SJSA1 (cell line): Measurements from ENCODE around the gene GNB1. TPM values are rescaled to one million over a fixed set of nuclear protein-coding genes. Genes with fewer than 3 reads are reported as not detected.

Experiments used
- DNase-seq, 2 experiments: peaks; one replicate each; pipeline ENCODE4 v3.0.0-alpha.2; 2015 to 2020; ENCODE audit warnings: low spot score in 2 of 2, low read depth in 1 of 2
- H3K27ac ChIP-seq: fragments of 250-450 bp; sonication (Bioruptor Pico); 2 replicates; pipeline ENCODE4 v1.5.1; 2020; ENCODE audit warnings: mild to moderate bottlenecking, moderate library complexity
- H3K27me3 ChIP-seq: fragments of 250-450 bp; sonication (Bioruptor Pico); replicated peaks from 2 replicates; pipeline ENCODE4 v1.5.1; 2020; ENCODE audit warnings: mild to moderate bottlenecking, moderate library complexity
- H3K36me3 ChIP-seq: fragments of 250-450 bp; sonication (Bioruptor Pico); 2 replicates; pipeline ENCODE4 v1.5.1; 2020; ENCODE audit warnings: mild to moderate bottlenecking
- H3K4me1 ChIP-seq: fragments of 250-450 bp; sonication (Bioruptor Pico); replicated peaks from 2 replicates; pipeline ENCODE4 v1.6.1; 2021; ENCODE audit warnings: mild to moderate bottlenecking
- H3K4me3 ChIP-seq: fragments of 250-450 bp; sonication (Bioruptor Pico); 2 replicates; pipeline ENCODE4 v1.5.1; 2020; ENCODE audit warnings: mild to moderate bottlenecking
- H3K9me3 ChIP-seq: fragments of 250-450 bp; sonication (Bioruptor Pico); replicated peaks from 2 replicates; pipeline ENCODE4 v1.5.1; 2020; ENCODE audit warnings: mild to moderate bottlenecking
- total RNA-seq: library from RNA; depleted of rRNA; stranded (reverse); fragments of >200 nt; shearing (Covaris generic); gene quantifications from 2 replicates; pipeline ENCODE4 v1.2.3, GENCODE V29; 2014

Gene GNB1
- total RNA-seq, 1 experiment from 2014 or later: 98.9 TPM

- Histone ChIP-seq H3K36me3 (peaks cover 70% of the 10 kb centered on the region), H3K27ac (peak overlapping the region; percentile 47), H3K4me1 (peaks cover 41% of the 10 kb centered on the region), H3K27me3 (no peaks in the 10 kb centered on the region), H3K4me3 (no peak overlapping the region), H3K9me3 (peaks cover 13% of the 10 kb centered on the region)
- no peak for DNase-seq
Observed at GRCh38 chr1:1773874-1774273, 117.0 kb downstream of the GNB1 start.

- H3K36me3 ChIP-seq: peaks cover 71% of the 10 kb centered on the region
- no peak for DNase-seq
- H3K4me3 ChIP-seq: no peak overlapping the region
- H3K27ac ChIP-seq: no peak overlapping the region
- no peaks in the 10 kb centered on the region for H3K27me3 ChIP-seq
- peaks cover 26% of the 10 kb centered on the region for H3K4me1 ChIP-seq
- H3K9me3 ChIP-seq: peaks cover 11% of the 10 kb centered on the region
Observed at GRCh38 chr1:1771096-1771495, 119.8 kb downstream of the GNB1 start.

- Histone ChIP-seq H3K27me3 (no peaks in the 10 kb centered on the region), H3K36me3 (peaks cover 66% of the 10 kb centered on the region), H3K27ac (no peak overlapping the region), H3K4me3 (no peak overlapping the region), H3K4me1 (peaks cover 16% of the 10 kb centered on the region), H3K9me3 (peaks cover 11% of the 10 kb centered on the region)
- no peak for DNase-seq
Observed at GRCh38 chr1:1770102-1770501, 120.8 kb downstream of the GNB1 start.

- Histone ChIP-seq H3K27me3 (no peaks in the 10 kb centered on the region), H3K4me3 (no peak overlapping the region), H3K36me3 (peaks cover 70% of the 10 kb centered on the region), H3K27ac (no peak overlapping the region), H3K9me3 (peaks cover 11% of the 10 kb centered on the region), H3K4me1 (peaks cover 7% of the 10 kb centered on the region)
- no peak for DNase-seq
Observed at GRCh38 chr1:1768249-1768992, 122.5 kb downstream of the GNB1 start.

GRCh38 chr1:1764876-1765470 is 125.9 kb downstream of the GNB1 start:
- H3K9me3 ChIP-seq: no peaks in the 10 kb centered on the region
- no peak overlapping the region for H3K27ac ChIP-seq
- DNase-seq: no peak
- H3K4me3 ChIP-seq: no peak overlapping the region
- peaks cover 78% of the 10 kb centered on the region for H3K36me3 ChIP-seq
- H3K4me1 ChIP-seq: peaks cover 7% of the 10 kb centered on the region
- no peaks in the 10 kb centered on the region for H3K27me3 ChIP-seq

GRCh38 chr1:1763657-1764621 is 126.9 kb downstream of the GNB1 start:
- H3K27me3 ChIP-seq: no peaks in the 10 kb centered on the region
- H3K27ac ChIP-seq: no peak overlapping the region
- no peak for DNase-seq
- peaks cover 7% of the 10 kb centered on the region for H3K4me1 ChIP-seq
- peaks cover 80% of the 10 kb centered on the region for H3K36me3 ChIP-seq
- no peak overlapping the region for H3K4me3 ChIP-seq
- no peaks in the 10 kb centered on the region for H3K9me3 ChIP-seq

- DNase-seq: no peak
- H3K9me3 ChIP-seq: no peaks in the 10 kb centered on the region
- H3K27ac ChIP-seq: no peak overlapping the region
- H3K36me3 ChIP-seq: peaks cover 83% of the 10 kb centered on the region
- no peaks in the 10 kb centered on the region for H3K27me3 ChIP-seq
- no peaks in the 10 kb centered on the region; the same call in 1 of the 2 replicates for H3K4me1 ChIP-seq
- H3K4me3 ChIP-seq: no peak overlapping the region
Observed at GRCh38 chr1:1761504-1762376, 129.1 kb downstream of the GNB1 start.

- H3K36me3 ChIP-seq: peaks cover 88% of the 10 kb centered on the region
- H3K27ac ChIP-seq: no peak overlapping the region
- no peaks in the 10 kb centered on the region for H3K27me3 ChIP-seq
- DNase-seq: no peak
- no peak overlapping the region for H3K4me3 ChIP-seq
- no peaks in the 10 kb centered on the region for H3K9me3 ChIP-seq
- H3K4me1 ChIP-seq: no peaks in the 10 kb centered on the region
Observed at GRCh38 chr1:1760715-1761114, 130.2 kb downstream of the GNB1 start.

GRCh38 chr1:1760345-1760650 is 130.6 kb downstream of the GNB1 start:
- H3K27ac ChIP-seq: no peak overlapping the region
- H3K9me3 ChIP-seq: no peaks in the 10 kb centered on the region
- H3K36me3 ChIP-seq: peaks cover 92% of the 10 kb centered on the region
- no peak overlapping the region for H3K4me3 ChIP-seq
- no peaks in the 10 kb centered on the region for H3K27me3 ChIP-seq
- DNase-seq: no peak
- H3K4me1 ChIP-seq: no peaks in the 10 kb centered on the region

- no peaks in the 10 kb centered on the region for H3K9me3 ChIP-seq
- no peaks in the 10 kb centered on the region for H3K27me3 ChIP-seq
- peaks cover 93% of the 10 kb centered on the region for H3K36me3 ChIP-seq
- no peak overlapping the region for H3K27ac ChIP-seq
- no peak for DNase-seq
- H3K4me3 ChIP-seq: no peak overlapping the region
- no peaks in the 10 kb centered on the region for H3K4me1 ChIP-seq
Observed at GRCh38 chr1:1759456-1760344, 131.2 kb downstream of the GNB1 start.

- Histone ChIP-seq H3K4me3 (no peak overlapping the region), H3K27ac (no peak overlapping the region), H3K4me1 (no peaks in the 10 kb centered on the region), H3K36me3 (peaks cover 93% of the 10 kb centered on the region), H3K9me3 (no peaks in the 10 kb centered on the region), H3K27me3 (no peaks in the 10 kb centered on the region)
- no peak for DNase-seq
Observed at GRCh38 chr1:1758692-1759455, 132.0 kb downstream of the GNB1 start.

- H3K9me3 ChIP-seq: no peaks in the 10 kb centered on the region
- no peaks in the 10 kb centered on the region for H3K4me1 ChIP-seq
Observed at GRCh38 chr1:1758059-1758621, 132.7 kb downstream of the GNB1 start.

More at GRCh38 chr1:1758059-1758621, 132.7 kb downstream of the GNB1 start:
- no peak overlapping the region for H3K4me3 ChIP-seq
- H3K27me3 ChIP-seq: no peaks in the 10 kb centered on the region
- peaks cover 96% of the 10 kb centered on the region for H3K36me3 ChIP-seq
- DNase-seq: no peak
- H3K27ac ChIP-seq: no peak overlapping the region
